ENCODE measurements around the gene LDHA.

Gene LDHA

DNA sequence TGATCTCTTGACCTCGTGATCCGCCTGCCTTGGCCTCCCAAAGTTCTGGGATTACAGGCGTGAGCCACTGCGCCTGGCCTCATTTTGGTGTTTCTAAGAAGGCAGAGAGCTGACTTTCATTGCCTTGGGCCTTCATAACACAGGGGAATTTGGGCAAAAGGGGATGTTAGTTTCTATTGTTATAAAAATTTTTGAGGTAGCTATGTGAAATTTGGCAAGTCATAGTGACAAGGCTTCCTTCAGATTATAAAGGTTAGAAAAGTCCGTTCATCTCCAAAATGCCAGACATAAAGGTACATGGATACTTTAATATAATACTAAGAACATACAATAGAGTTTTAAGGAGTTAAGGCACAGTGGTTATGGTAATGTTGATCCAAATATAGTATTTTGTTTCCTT lies 35.0 kb downstream of the LDHA start:
- TF ChIP-seq, protein P1, sequence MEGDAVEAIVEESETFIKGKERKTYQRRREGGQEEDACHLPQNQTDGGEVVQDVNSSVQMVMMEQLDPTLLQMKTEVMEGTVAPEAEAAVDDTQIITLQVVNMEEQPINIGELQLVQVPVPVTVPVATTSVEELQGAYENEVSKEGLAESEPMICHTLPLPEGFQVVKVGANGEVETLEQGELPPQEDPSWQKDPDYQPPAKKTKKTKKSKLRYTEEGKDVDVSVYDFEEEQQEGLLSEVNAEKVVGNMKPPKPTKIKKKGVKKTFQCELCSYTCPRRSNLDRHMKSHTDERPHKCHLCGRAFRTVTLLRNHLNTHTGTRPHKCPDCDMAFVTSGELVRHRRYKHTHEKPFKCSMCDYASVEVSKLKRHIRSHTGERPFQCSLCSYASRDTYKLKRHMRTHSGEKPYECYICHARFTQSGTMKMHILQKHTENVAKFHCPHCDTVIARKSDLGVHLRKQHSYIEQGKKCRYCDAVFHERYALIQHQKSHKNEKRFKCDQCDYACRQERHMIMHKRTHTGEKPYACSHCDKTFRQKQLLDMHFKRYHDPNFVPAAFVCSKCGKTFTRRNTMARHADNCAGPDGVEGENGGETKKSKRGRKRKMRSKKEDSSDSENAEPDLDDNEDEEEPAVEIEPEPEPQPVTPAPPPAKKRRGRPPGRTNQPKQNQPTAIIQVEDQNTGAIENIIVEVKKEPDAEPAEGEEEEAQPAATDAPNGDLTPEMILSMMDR (IDR thresholded peaks at IDR 0.05; ENCODE audit: insufficient read depth, low read depth, low read length, missing control alignments) = no peak
- no peak for DNase-seq (ENCODE audit: low read depth)
- H3K4me3 ChIP-seq (ENCODE audit: low read depth, low read length) = no peak overlapping the region

DNA sequence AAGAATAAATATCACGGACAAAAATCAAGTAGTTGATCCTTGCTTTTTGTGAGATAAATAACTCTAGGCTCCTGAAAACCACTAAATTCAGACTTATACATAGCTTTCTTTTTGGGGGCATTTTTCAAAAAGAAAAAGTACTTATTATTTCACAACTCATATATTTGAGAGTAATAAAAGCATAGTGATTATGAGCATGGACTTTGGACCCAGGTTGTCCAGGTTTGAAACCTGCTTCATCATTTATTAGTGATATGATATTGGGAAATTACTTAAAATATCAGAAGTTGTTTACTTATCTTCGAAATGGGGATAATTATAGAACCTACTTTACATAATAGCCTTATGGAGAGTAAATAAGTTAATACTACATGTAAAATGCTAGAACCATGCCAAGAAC lies 44.3 kb downstream of the LDHA start:
- no peak overlapping the region for H3K4me3 ChIP-seq (ENCODE audit: low read depth, low read length)
- DNase-seq (ENCODE audit: low read depth) = no peak
- TF ChIP-seq, protein P1 (IDR thresholded peaks at IDR 0.05; ENCODE audit: insufficient read depth, low read depth, low read length, missing control alignments) = no peak

DNA sequence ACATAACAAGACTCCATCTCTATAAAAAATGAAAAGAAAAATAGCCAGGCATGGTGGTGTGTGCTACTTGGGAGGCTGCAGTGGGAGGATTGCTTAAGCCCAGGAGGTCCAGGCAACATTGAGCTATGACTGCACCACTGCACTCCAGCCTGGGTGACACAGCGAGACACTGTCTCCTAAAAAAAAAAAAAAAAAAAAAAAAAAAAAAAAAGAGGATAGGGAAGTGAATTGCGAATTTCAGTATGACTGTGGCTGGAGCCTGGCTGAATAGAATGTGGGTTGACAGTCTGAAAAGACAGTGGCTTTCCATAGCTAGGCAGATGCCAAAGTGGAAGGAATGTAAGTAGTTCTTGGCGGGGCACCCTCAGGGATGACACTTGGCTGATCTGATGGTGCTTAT lies 54.9 kb downstream of the LDHA start:
- no peak overlapping the region for H3K4me3 ChIP-seq (ENCODE audit: low read depth, low read length)
- no peak for DNase-seq (ENCODE audit: low read depth)
- TF ChIP-seq, protein P1 (IDR thresholded peaks at IDR 0.05; ENCODE audit: insufficient read depth, low read depth, low read length, missing control alignments) = no peak

DNA sequence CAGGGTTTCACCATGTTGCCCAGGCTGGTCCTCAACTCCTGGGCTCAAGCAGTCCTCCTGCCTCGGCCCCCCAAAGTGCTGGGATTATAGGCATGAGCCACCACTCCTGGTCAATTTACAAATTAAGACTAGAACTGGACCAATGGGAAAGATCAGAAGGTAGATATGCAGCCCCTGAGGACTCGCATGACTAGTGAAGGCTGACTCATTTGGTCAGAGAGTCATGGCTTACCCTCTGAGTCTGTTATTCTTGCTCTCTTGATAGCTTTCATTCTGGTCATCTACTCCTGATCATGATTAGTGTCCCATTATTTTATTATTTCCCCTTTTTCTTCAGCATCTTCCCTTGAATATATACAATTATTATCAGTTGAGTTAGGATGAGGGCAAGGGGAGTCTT lies 58.6 kb downstream of the LDHA start:
- no peak overlapping the region for H3K4me3 ChIP-seq (ENCODE audit: low read depth, low read length)
- no peak for DNase-seq (ENCODE audit: low read depth)
- TF ChIP-seq, protein P1 (IDR thresholded peaks at IDR 0.05; ENCODE audit: insufficient read depth, low read depth, low read length, missing control alignments) = no peak

DNA sequence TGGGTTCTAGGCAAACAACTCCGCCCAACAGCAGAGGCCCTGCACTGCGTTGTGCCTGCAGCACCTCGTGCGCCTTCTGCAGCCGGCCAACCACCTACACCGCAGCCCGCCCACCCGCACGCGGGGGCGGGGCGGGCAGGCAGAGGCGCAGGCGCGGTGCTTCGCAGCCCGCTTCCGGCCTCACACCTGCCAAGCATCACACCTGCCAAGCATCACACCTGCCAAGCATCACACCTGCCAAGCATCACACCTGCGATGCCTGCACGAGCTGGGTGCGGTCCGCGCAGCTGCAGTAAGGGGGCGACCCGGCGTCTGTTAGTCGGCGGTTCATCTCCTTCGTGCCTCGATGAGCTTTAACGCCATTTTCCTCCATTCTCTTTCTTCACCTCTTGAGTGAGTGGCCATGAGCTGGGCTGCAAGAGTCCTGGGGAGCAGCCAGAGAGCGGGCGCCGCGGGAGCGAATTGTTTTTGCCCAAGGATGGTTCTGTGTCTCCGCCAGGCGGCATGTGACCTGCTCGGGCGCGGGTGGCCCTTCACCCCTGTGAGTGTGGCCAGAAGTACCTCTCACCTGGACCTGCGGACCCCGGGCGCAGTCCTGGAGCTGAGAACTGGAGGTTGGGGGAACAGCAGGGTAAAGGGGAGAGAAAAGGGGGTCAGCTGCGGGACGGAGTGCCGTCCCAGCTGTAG lies 61.5 kb downstream of the LDHA start, which contains the start of gene LDHAL6A:
TSS of gene LDHAL6A (plus strand) at position 171 of the 687 bp plus-strand sequence. CDS start 825 bp downstream, outside the sequence.
- no peak within 1 kb of the TSS for H3K4me3 ChIP-seq (ENCODE audit: low read depth, low read length)
- DNase-seq (ENCODE audit: low read depth) = no peak
- TF ChIP-seq, protein P1 (IDR thresholded peaks at IDR 0.05; ENCODE audit: insufficient read depth, low read depth, low read length, missing control alignments) = no peak

DNA sequence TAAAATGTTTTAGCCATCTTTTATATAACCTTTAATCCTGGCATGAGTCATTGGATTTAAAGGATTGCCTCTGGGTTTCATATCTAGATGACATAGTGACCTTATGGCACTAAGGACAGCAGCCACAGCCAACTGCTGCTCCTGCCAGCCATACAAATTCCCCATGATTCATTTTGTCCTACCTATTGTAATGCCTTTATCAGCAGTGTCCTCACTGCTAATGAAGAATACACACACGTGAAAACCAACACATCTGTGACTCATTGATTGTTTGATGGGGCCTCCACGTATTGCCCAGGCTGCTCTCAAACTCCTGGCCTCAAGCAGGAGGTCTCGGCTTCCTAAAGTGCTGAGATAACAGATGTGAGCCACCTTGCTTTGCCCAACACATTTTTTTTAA lies 63.1 kb downstream of the LDHA start:
- DNase-seq (ENCODE audit: low read depth) = no peak

More for the DNA sequence above, 63.1 kb downstream of the LDHA start:
- H3K4me3 ChIP-seq (ENCODE audit: low read depth, low read length) = no peak overlapping the region
- TF ChIP-seq, protein P1 (IDR thresholded peaks at IDR 0.05; ENCODE audit: insufficient read depth, low read depth, low read length, missing control alignments) = no peak

Data from GM12865 (cell line).